H1 (cell line): ENCODE data around the gene SLITRK1.

Experiments
- CTCF ChIP-seq, 3 experiments: IDR thresholded peaks; 1 replicate in 2 of 3; 2 replicates in 1 of 3; pipeline versions ENCODE4 v1.5.1 to v1.6.1; 2011; ENCODE audit warnings: low read length in 3 of 3, mild to moderate bottlenecking in 3 of 3, inconsistent platforms in 2 of 3, low read depth in 1 of 3, moderate library complexity in 1 of 3; ENCODE audit not compliant: insufficient read depth in 1 of 3; ENCODE audit errors: control extremely low read depth in 1 of 3
- JUND ChIP-seq: IDR thresholded peaks from 2 replicates; pipeline ENCODE4 v1.6.1; 2011; ENCODE audit warnings: mild to moderate bottlenecking, improper control_type of control experiment, low read length
- RFX5 ChIP-seq: IDR thresholded peaks from 2 replicates; pipeline ENCODE4 v1.6.1; 2011; ENCODE audit warnings: low read depth, low read length, improper control_type of control experiment, borderline replicate concordance
- SP1 ChIP-seq: IDR thresholded peaks from 2 replicates; pipeline ENCODE4 v1.6.1; 2011; ENCODE audit warnings: low read depth, low read length

GRCh38 chr13:83827338-83827737 is 54.9 kb downstream of the SLITRK1 start:
- no peak for TF ChIP-seq CTCF (IDR thresholded peaks at IDR 0.05; ENCODE audit: control extremely low read depth in 1 of 3, insufficient read depth in 1 of 3, low read depth in 1 of 3, low read length in 3 of 3)
- no peak for TF ChIP-seq JUND
- TF ChIP-seq RFX5: no peak
- TF ChIP-seq SP1: no peak
